Testis (tissue), 2 donors: Measurements from ENCODE around the gene EIF2A.

Source experiments
- POLR2A ChIP-seq: fragments of 450-650 bp; IDR thresholded peaks from one replicate; pipeline ENCODE4 v1.6.1; 2017; ENCODE audit warnings: antibody characterized with exemption, mild to moderate bottlenecking, moderate library complexity
- TF ChIP-seq, protein P1 (sequence below), 3 experiments: fragments of 450-650 bp in 2 of 3; fragments of 200-600 bp in 1 of 3; sonication (generic) in 1 of 3; IDR thresholded peaks; one replicate each; pipeline ENCODE4 v1.5.1; 2016 to 2019; ENCODE audit warnings: antibody characterized with exemption in 3 of 3, mild to moderate bottlenecking in 2 of 3, moderate library complexity in 1 of 3

DNA sequence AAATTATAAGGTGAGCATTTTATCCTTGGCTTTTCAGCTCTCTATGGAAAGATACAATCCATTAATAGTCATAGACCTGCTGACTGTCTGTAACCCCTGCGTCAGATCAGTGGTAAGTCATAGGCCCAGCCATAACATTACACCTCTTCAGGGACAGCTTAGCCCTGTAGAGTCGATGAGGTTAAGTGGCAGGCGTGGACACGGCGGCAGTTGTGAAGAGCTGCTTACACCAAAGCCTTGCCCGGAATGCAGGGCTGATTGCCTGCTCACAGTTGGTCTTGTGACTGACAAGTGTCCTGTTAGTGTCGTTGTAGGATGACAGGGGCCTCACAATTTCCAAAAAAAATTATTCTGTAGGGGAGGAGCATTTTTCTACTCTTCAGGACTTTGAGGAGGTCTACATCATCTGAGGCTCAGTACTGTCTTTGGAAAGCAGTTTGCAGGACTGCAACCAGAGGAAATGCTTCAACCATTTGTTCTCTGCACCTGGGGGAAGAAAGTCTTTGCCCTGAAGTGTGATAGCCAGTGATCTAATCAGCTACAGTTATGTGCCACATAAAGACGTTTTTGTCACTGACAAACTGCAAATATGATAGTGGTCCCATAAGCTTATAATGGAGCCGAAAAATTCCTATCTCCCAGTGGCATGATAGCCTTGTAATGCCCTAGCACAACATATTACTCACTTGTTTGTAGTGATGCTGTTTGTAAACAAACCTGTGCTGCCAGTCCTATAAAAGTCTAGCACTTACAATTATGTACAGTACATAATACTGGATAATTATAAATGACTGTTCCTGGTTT, 41.6 kb downstream of the EIF2A start:
- TF ChIP-seq, protein P1, sequence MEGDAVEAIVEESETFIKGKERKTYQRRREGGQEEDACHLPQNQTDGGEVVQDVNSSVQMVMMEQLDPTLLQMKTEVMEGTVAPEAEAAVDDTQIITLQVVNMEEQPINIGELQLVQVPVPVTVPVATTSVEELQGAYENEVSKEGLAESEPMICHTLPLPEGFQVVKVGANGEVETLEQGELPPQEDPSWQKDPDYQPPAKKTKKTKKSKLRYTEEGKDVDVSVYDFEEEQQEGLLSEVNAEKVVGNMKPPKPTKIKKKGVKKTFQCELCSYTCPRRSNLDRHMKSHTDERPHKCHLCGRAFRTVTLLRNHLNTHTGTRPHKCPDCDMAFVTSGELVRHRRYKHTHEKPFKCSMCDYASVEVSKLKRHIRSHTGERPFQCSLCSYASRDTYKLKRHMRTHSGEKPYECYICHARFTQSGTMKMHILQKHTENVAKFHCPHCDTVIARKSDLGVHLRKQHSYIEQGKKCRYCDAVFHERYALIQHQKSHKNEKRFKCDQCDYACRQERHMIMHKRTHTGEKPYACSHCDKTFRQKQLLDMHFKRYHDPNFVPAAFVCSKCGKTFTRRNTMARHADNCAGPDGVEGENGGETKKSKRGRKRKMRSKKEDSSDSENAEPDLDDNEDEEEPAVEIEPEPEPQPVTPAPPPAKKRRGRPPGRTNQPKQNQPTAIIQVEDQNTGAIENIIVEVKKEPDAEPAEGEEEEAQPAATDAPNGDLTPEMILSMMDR (IDR thresholded peaks at IDR 0.05), result no peak
- TF ChIP-seq POLR2A, result no peak
